Duodenal mucosa (tissue), 2 donors: Measurements from ENCODE around the gene TMTC2.

Source experiments
- H3K27ac ChIP-seq: one replicate; pipeline ENCODE4 v1.7.0; 2013; ENCODE audit warnings: low read depth, low read length
- H3K27me3 ChIP-seq, 2 donors: one replicate each; pipeline ENCODE4 v1.7.0; 2013; ENCODE audit warnings: low read length in 2 of 2, control low read depth in 1 of 2; ENCODE audit not compliant: insufficient read depth in 2 of 2, control insufficient read depth in 1 of 2
- H3K36me3 ChIP-seq, 2 donors: one replicate each; pipeline ENCODE4 v1.7.0; 2013; ENCODE audit warnings: low read length in 2 of 2, control low read depth in 1 of 2; ENCODE audit not compliant: insufficient read depth in 2 of 2, control insufficient read depth in 1 of 2
- H3K4me1 ChIP-seq, 2 donors: one replicate each; pipeline ENCODE4 v1.7.0; 2013; ENCODE audit warnings: low read length in 2 of 2, control low read depth in 1 of 2; ENCODE audit not compliant: insufficient read depth in 2 of 2, control insufficient read depth in 1 of 2
- H3K4me3 ChIP-seq, 2 donors: one replicate each; pipeline ENCODE4 v1.7.0; 2013; ENCODE audit warnings: low read length in 2 of 2, low read depth in 1 of 2
- H3K9ac ChIP-seq, 2 donors: one replicate each; pipeline ENCODE4 v1.7.0; 2013; ENCODE audit warnings: low read length in 2 of 2, low read depth in 1 of 2
- H3K9me3 ChIP-seq, 2 donors: one replicate each; pipeline ENCODE4 v1.7.0; 2013; ENCODE audit warnings: low read length in 2 of 2, control low read depth in 1 of 2; ENCODE audit not compliant: control insufficient read depth in 1 of 2

The TMTC2 gene

DNA sequence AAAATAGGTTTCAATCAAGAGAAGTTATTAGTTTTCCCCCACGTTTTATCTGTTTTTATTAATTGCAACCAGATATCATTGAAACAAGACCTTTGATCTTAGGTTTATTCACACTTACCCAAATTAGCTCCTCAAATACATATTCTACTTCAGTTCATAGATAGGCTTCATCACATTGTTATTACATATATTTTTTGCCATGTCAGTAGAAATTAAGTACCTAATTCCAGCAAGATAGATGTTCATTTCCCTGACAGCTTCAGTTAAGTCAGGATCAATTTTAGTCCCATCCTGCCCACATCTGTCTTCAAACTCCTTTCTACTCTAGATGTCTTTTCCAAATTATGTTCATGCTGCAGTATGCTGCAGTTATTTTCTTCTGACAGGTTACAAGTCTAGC lies 388.8 kb downstream of the TMTC2 start:
- Histone ChIP-seq H3K36me3 (no peaks in the 10 kb centered on the region), H3K27ac (no peak overlapping the region), H3K9ac (no peak overlapping the region), H3K27me3 (no peaks in the 10 kb centered on the region), H3K4me3 (no peak overlapping the region), H3K9me3 (no peaks in the 10 kb centered on the region), H3K4me1 (no peaks in the 10 kb centered on the region)

DNA sequence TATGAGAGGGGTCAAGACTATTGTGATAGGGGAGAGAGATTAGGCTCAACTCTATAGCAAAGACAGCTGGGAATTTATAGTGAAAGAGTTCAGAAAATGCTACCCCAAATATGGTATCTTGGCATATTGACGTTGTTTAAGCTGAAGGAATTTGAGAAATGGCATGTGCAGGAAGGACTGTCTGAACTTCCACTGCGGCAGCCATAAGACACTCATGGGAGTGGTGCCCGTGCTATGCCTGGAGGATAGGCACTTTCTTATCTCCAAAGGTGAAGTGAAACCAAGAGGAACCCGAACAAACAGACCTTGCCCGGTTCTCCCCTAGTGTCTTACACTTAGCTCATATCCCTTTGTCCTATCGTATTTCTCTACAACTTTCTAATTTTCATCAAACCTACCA lies 390.3 kb downstream of the TMTC2 start:
- Histone ChIP-seq H3K36me3 (no peaks in the 10 kb centered on the region), H3K4me1 (no peaks in the 10 kb centered on the region), H3K9me3 (no peaks in the 10 kb centered on the region), H3K4me3 (no peak overlapping the region), H3K27me3 (no peaks in the 10 kb centered on the region), H3K27ac (no peak overlapping the region), H3K9ac (no peak overlapping the region)

GRCh38 chr12:83082690-83083276 lies 396.1 kb downstream of the TMTC2 start:
- no peaks in the 10 kb centered on the region for H3K36me3 ChIP-seq
- no peak overlapping the region for H3K4me3 ChIP-seq
- H3K4me1 ChIP-seq: no peaks in the 10 kb centered on the region
- H3K27ac ChIP-seq: no peak overlapping the region
- no peaks in the 10 kb centered on the region for H3K9me3 ChIP-seq
- H3K9ac ChIP-seq: no peak overlapping the region
- H3K27me3 ChIP-seq: no peaks in the 10 kb centered on the region

DNA sequence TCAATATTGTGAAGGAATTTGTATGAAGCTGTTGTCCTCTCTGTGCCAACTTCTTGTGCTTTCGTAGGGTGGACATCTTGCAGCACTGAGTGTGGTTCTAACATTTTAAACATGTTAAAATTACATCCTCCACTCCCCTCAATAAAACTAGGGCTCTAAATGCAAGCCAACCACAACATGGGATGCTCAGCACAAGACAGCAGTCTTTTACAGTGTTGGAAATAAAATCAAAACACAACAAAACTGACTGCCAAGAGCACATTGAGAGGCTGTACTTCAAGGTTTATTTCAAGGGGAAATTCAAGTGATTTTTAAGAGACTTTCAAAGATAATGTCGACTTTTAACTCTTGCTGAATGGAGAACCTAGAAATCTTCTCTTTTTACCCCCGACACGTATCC lies 396.9 kb downstream of the TMTC2 start:
- no peaks in the 10 kb centered on the region for H3K4me1 ChIP-seq
- no peak overlapping the region for H3K4me3 ChIP-seq
- no peaks in the 10 kb centered on the region for H3K36me3 ChIP-seq
- no peak overlapping the region for H3K27ac ChIP-seq
- H3K9ac ChIP-seq: no peak overlapping the region
- H3K9me3 ChIP-seq: no peaks in the 10 kb centered on the region
- H3K27me3 ChIP-seq: no peaks in the 10 kb centered on the region

DNA sequence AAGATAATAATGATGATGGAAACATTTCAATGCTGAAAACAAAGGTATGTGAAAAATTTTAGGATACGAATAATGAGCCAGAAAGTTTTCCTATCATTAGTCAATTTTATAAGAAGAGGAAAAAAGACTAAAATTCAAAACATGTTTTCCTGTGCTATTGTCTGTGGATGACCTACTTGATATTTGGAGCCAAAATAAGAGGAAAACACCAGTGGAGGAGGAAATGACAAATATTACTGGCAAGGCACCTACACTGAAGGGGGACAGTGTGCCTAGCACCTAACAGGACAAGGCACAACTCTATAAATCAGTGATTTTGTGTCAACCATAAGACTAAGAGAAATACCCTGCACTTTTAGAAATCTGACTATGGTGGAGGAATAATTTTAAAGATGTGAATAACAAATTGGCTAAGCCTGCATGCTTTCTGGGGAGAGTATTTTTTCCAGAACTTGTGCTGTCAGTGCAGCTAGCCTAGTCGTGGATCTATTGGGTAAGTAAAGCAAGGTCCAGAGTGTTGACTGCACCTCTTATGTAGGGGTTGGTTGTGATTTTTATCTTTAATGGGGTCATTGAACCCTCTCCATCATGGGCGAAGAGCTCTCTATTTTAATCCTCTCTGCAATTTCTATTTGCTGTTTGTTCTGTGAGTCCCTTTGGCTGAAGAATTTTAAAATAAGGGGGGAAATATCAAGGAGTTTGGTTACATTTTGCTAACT lies 398.0 kb downstream of the TMTC2 start:
- no peaks in the 10 kb centered on the region for H3K36me3 ChIP-seq
- H3K4me3 ChIP-seq: no peak overlapping the region
- H3K9me3 ChIP-seq: no peaks in the 10 kb centered on the region
- H3K27me3 ChIP-seq: no peaks in the 10 kb centered on the region
- no peaks in the 10 kb centered on the region for H3K4me1 ChIP-seq
- no peak overlapping the region for H3K27ac ChIP-seq
- H3K9ac ChIP-seq: no peak overlapping the region

- Histone ChIP-seq H3K4me1 (no peaks in the 10 kb centered on the region), H3K9ac (no peak overlapping the region), H3K36me3 (no peaks in the 10 kb centered on the region), H3K27me3 (no peaks in the 10 kb centered on the region), H3K4me3 (no peak overlapping the region), H3K9me3 (no peaks in the 10 kb centered on the region), H3K27ac (no peak overlapping the region)
Measured at GRCh38 chr12:83086023-83086422, 399.3 kb downstream of the TMTC2 start.

DNA sequence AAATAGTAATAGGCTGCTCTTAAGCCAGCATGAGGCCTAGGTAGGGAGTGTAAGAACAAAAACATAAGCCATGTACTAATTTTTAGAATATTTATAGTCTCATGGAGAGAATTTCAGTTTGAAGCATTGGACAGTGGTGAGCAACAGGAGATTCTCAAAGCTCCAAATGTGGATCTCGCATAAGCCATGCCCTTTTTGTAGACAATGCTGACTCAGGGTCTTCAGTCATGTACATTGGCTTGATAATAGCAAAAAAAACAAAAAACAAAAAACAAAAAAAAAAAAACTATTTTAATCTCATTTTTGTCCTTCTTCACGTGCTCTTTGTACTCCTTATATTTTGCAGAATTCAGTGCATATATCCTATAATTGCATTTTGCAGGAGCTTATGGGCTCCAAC lies 402.9 kb downstream of the TMTC2 start:
- Histone ChIP-seq H3K27me3 (no peaks in the 10 kb centered on the region), H3K4me3 (no peak overlapping the region), H3K36me3 (no peaks in the 10 kb centered on the region), H3K9ac (no peak overlapping the region), H3K27ac (no peak overlapping the region), H3K4me1 (no peaks in the 10 kb centered on the region), H3K9me3 (no peaks in the 10 kb centered on the region)

GRCh38 chr12:83092129-83092528 lies 405.4 kb downstream of the TMTC2 start:
- Histone ChIP-seq H3K9ac (no peak overlapping the region), H3K9me3 (no peaks in the 10 kb centered on the region), H3K27ac (no peak overlapping the region), H3K36me3 (no peaks in the 10 kb centered on the region), H3K4me1 (no peaks in the 10 kb centered on the region), H3K4me3 (no peak overlapping the region), H3K27me3 (no peaks in the 10 kb centered on the region)

GRCh38 chr12:83092606-83093005 lies 405.9 kb downstream of the TMTC2 start:
- H3K9me3 ChIP-seq: no peaks in the 10 kb centered on the region
- H3K9ac ChIP-seq: no peak overlapping the region
- no peak overlapping the region for H3K4me3 ChIP-seq
- no peaks in the 10 kb centered on the region for H3K4me1 ChIP-seq
- no peak overlapping the region for H3K27ac ChIP-seq
- no peaks in the 10 kb centered on the region for H3K36me3 ChIP-seq
- H3K27me3 ChIP-seq: no peaks in the 10 kb centered on the region

- no peaks in the 10 kb centered on the region for H3K36me3 ChIP-seq
- H3K27ac ChIP-seq: no peak overlapping the region
Measured at GRCh38 chr12:83093426-83093825, 406.7 kb downstream of the TMTC2 start.

More at GRCh38 chr12:83093426-83093825, 406.7 kb downstream of the TMTC2 start:
- no peaks in the 10 kb centered on the region for H3K9me3 ChIP-seq
- no peak overlapping the region for H3K4me3 ChIP-seq
- H3K4me1 ChIP-seq: no peaks in the 10 kb centered on the region
- H3K27me3 ChIP-seq: no peaks in the 10 kb centered on the region
- H3K9ac ChIP-seq: no peak overlapping the region
